HG02678 (cell line): ENCODE data around the gene MS4A10.
"Not testable (repeated sequence)": the region's sequence is repeated elsewhere in the genome, so short reads cannot be mapped to it uniquely, and the experiment has no call there.

ENCODE experiments used
- ATAC-seq: cut with Tn5 transposase; IDR thresholded peaks from one replicate; pipeline ENCODE4 v1.9.1; 2021; ENCODE audit warnings: mild to moderate bottlenecking, moderate library complexity; ENCODE audit not compliant: unreplicated experiment

The MS4A10 gene

GRCh38 chr11:60821827-60822599, 36.9 kb downstream of the MS4A10 start:
- no peak for ATAC-seq

DNA sequence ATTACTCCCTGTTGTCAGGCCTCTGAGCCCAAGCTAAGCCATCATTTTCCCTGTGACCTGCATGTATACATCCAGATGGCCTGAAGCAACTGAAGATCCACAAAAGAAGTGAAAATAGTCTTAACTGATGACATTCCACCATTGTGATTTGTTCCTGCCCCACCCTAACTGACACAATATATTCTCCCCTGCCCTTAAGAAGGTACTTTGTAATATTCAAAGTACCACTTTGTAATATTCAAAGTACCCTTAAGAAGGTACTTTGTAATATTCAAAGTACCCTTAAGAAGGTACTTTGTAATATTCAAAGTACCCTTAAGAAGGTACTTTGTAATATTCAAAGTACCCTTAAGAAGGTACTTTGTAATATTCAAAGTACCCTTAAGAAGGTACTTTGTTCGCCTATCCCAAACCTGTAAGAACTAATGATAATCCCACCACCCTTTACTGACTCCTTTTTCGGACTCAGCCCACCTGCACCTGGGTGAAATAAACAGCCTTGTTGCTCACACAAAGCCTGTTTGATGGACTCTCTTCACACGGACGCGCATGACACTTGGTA, 38.7 kb downstream of the MS4A10 start:
- ATAC-seq: not testable (repeated sequence)

GRCh38 chr11:60825118-60825517, 40.0 kb downstream of the MS4A10 start:
- ATAC-seq: no peak

DNA sequence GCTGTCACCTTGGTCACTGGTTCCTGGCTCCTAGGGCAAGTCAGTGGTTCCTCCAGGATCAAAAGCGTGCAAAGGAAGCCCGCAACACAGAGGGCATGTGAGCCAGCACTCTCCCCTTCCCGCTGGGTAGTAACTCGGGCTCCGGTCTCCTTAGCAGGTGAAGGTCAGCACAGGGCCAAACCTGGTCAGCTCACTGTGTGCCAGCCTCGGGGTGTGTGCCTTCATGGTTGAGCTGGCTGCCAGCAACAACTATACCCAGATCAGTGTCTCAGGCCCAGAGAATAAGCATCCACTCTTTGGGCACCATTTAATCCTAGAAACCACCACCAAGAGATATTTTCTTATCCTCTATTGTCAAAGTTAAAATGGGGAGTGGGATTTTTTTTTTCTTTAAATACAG, 40.7 kb downstream of the MS4A10 start:
- ATAC-seq: no peak

DNA sequence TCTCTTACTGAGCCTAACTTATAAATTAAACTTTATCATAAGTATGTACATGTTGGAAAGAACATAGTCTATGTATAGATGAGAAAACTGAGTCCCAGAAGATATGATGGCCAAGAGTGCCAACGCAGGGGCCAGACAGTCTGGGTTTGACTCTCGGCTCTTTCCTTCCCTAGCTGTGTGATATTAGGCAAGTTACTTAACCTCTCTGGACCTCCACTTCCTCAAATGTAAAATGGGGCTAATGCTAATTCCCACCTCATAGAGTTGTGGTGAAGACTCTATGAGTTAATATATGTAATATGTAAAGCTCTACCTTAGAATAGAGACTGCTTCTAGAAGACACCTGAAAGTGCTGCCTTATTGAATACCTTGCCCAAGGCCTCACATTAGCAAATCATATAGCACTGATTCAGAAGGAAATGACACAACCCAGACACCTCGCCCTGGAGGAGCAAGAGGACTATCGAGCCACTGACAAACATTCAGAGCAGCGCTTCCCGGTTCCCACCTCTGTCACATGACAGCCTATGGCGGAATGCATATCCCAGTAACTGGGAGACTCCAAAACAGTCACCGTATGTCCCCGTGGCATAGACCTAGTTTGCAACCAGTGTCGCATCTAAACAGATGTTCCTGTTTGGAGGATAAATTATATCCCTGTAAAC, 45.5 kb downstream of the MS4A10 start:
- ATAC-seq: peak; percentile 14

DNA sequence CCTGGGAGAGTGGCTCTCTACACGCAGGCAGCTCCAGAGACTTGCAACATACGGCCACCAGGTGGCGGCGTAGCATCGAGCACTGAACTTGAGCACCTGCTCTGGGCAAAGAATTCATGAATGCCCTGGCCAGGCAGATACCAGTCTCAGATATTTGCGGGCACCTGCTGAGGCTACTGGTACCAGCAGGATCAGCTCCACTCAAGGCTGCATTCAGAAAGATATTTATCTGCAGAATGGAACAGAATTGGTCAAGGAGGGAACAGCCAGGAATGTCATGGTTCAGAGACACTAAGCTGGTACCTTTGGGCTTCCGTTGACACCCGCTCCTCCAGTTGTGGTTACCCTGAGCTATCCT, 46.0 kb downstream of the MS4A10 start:
- peak; percentile 84 for ATAC-seq

GRCh38 chr11:60831501-60832079, 46.5 kb downstream of the MS4A10 start:
- no peak for ATAC-seq

- no peak for ATAC-seq
Measured at GRCh38 chr11:60834742-60835533, 49.8 kb downstream of the MS4A10 start.

DNA sequence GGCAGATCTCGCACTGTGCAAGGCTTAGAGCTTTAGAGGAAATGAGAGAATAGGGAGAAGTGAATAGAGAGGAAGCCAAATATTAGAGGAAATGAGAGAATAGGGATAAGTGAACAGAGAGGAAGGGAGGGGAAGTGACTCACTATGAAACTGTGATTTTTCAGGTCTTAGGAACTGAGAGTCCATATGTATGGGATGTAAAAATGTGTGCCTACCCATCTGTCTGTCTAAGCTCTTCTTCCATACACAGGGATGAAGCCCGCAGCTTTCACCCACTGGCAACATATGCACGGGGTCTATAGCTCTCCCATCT, 50.4 kb downstream of the MS4A10 start:
- ATAC-seq: no peak

- no peak for ATAC-seq
Measured at GRCh38 chr11:60836866-60837515, 51.9 kb downstream of the MS4A10 start.

DNA sequence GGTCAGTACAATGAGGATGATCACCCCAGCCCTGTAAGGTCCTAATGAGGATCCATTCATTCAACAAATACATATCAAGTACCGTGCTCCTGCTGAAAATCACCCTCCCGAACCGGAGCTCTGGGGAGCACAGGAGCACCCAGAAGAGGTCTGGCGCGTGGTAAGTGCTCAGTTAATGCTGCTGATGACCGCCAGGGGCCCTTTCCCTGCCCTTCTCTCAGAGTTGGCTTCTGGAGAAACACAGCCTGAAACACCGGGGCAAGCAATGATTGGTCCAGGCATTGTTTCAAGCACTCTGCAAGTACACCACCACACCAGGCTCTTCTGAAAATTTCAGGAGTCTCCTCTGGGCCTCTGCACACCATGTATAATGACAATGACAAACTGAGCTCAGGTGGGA, 53.0 kb downstream of the MS4A10 start:
- no peak for ATAC-seq

GRCh38 chr11:60840470-60841430, 55.6 kb downstream of the MS4A10 start:
- ATAC-seq: no peak

- ATAC-seq: peak; percentile 85
Measured at GRCh38 chr11:60841797-60842667, 56.9 kb downstream of the MS4A10 start, which contains the start of gene CCDC86. CCDC86 (plus strand) TSS chr11:60842113; CDS start chr11:60842125, 12 bp downstream.

GRCh38 chr11:60842668-60843600, 57.8 kb downstream of the MS4A10 start:
- no peak for ATAC-seq

DNA sequence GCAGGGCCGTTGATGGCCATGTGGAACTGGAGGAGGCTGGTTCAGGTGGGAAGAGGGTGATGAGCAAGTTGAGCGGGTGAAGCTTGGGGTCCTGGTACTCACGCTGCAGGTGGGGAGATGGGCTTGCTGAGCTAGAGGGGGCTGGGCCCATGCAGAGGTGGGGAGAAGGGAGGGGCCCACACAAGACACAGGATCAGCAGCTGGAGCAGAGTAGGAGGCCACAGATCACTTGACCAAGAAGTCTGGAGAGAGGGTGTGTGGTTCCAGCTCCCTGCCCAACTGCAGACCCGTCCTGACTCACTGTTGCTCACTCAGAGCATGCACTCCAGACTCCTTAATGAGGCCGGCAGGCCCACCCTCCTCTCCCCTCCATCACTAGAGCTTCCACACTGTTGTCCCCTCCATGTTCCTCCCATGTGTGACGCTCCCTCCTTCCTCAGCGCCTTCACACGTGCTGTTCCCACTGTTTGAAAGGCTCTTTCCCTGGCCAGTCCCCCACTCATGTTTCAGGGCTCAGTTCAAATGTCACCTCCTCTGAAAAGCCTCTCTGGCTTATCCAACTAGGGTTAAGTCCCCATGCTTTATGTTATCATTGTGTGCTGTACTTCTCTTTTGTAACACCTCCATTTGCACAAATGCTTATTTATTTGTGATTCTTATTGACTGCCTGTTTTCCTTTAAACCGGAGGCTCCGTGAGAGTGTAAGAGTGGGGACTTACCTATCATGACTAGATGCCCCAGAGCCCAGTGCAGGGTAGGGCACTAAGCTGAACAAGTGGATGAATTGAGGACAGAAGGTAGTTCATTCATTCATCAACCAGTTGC, 59.1 kb downstream of the MS4A10 start:
- no peak for ATAC-seq

GRCh38 chr11:60844870-60845221, 59.7 kb downstream of the MS4A10 start:
- ATAC-seq: no peak

DNA sequence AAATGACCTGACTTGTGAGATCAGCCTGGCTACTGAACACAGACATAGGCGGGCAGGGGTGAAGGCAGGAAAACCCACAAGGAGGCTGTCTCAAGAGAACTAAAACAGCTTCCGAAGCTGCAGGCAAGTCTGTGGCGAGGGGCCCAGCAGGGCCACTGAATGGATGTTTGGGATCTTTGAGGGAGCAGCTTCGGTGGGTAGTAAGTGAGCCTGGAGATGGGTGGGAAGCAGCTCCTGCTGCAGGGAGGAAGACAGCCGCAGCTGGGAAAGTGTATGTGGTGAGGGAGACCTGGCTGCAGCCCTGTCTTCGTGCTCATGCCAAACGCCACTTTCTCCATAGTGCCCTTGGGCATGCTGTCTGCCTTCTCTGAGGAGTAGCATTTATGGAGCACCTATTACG, 60.2 kb downstream of the MS4A10 start:
- no peak for ATAC-seq
